Measurements from ENCODE around the gene C1QTNF3.
"Not testable (repeated sequence)": the region's sequence is repeated elsewhere in the genome, so short reads cannot be mapped to it uniquely, and the experiment has no call there.

The C1QTNF3 gene

DNA sequence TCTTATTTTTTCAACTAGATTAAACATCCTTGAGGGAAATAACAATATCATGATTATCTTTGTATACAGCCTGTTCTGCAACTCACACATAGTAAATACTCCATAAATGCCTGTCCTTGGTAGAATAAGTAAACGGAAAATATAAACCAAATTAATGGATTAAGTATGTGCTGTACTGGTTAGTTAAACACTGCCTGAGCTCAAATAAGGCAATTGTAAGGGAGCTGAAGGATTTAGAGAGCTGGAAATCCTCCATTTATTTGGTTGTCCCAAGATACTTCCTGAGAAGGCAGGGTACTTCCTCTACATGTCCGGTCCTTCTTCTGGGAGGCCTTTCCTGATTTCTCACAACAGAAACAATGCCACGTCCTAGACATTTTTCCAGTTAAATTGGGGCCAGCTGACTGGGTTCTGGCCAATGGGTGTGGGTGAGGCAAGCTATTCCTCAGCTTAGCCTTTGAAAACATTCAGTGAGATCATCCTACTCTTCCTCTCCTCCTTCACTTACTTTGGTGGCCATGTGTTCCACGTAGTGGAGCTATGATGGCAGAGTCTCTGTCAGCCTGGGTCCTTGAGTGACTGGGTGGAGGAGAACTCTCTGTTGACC lies 8.5 kb upstream of the C1QTNF3 start:
- DNase-seq = no peak

DNA sequence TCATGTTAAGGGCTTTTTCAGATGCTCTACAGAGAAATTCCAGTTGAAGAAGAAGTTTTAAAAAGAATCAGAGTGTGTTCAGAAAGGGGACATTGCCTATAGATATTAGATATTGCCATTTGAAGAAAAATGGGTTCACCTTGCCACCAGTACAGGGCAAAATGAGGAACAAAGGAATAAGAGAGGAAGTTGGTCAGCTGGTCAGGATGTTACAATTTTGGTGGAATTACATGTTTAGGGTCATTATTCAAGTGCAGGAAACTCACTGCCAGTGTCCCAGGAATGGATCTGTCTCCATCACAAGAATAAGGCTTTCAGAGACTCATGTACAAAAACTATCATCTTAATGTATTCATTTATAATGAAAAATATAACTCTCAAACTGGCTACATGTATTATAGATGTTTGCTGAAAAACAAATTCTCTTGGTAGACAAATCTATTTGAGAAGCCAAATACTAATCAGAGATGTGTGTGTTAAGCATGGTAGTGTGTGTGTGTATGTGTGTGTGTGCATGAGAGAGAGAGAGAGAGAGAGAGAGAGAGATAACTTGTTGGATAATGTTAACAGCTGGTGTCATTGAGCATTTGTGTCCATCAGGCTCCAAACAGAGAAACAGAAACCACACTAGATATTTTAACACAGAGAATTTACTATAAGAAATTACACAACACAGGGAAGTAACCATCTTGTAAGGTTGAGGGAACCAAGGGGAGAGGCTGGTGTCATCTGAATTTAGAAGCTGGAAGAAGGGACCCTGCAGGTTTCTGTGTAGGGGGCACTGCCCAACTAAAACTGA lies 5.0 kb upstream of the C1QTNF3 start:
- DNase-seq = no peak

- no peak for DNase-seq
Observed at GRCh38 chr5:34047143-34047542, 4.1 kb upstream of the C1QTNF3 start.

- DNase-seq = no peak
Observed at GRCh38 chr5:34045996-34046395, 3.0 kb upstream of the C1QTNF3 start.

- DNase-seq = peak in 2 of 51 donors; percentile 3 to 8
Observed at GRCh38 chr5:34045023-34045422, 2.0 kb upstream of the C1QTNF3 start.

- peak in 25 of 51 donors; percentile 3 to 66 (median 26) for DNase-seq
Observed at GRCh38 chr5:34042321-34042720, 692 bp downstream of the C1QTNF3 start.

DNA sequence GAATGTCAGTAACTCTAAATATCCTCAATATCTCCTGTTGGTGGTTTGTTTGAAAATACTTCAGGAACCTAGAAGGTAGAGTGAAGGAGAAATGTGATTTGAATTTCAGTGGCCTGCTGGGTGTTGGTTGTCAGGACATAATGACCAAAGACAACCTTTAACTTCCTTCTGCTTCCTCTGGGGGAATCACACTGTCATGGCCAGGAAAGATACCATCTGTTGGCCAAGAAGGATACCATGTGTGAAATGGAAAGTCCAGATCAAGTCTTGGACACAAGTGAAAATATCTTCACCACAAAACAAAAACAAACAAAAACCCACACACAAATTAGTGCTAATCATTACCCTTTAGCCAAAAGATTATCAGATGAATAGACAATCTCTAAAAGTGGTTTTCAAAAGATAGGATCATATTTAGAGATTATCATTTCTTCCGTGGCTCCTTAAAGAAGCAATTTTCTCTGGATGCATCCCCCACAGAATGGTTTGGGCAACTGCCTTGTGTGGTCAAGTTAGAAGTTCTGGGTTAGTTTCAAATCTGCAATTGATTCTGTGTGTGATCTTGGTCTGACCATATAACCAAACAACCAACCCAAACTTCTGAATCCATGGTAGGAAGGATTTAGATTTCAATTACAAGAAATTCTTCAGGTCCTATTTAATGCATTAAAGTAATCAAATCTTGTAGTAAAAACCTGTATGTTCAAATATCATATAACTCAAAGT lies 1.6 kb downstream of the C1QTNF3 start:
- DNase-seq = no peak

- no peak for DNase-seq
Observed at GRCh38 chr5:34040472-34040871, 2.5 kb downstream of the C1QTNF3 start.

- no peak for DNase-seq
Observed at GRCh38 chr5:34039398-34040157, 3.4 kb downstream of the C1QTNF3 start.

DNA sequence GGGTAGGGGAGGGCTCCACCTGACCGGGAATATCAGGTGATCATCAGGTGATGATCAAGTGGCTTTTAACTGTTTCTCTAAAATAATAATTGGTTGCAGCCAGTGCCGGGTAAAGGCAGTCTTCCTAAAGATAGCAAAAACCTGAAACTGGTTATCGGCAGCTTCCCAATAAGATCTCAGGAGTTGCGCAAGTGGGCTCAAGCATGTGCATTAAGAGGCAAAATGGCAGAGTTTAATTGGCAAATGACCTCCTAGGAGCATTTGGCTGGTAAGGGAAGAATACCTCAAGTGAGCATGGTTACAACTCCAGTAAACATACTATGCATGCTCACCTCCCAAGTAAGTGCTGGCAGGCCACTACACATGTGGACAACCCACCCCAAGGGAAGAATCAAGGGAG lies 4.2 kb downstream of the C1QTNF3 start:
- DNase-seq = no peak

DNA sequence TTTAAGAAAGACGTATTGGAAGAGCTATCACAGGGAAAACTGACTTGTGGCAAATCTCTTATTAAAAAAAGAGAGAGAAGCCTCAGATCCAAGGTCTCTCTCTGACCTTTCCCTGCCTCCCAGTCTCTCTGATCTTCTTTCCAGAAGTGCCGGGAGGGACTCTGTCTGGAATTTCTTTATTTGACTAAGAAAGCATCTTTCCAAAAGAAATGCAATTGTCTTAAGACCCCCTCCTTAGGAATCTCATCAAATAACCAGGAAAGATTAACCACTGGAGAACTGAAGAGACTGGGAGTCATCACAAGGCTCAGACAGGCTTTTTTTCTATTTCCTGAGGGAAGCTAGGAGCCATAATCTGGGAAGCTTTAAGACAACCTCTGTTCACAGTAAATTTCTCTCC lies 4.6 kb downstream of the C1QTNF3 start:
- no peak for DNase-seq

DNA sequence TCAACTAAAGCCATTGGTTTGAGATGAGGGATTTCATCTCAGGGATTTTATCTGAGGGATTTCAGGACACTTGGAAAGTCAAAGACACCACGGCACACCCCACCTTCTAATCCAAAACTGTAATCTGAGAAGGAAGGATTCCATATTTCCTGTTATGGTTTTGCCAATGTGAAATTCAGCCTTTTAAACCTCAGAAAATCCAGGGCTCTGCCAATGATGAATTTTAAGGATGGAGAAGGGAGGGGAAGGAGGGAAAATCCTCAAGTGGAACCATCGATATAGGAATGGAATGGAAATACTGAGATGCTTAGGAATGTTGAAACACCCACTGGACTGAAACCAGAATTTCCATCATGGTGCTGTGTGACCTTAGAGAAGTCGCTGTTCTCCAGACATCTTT lies 5.3 kb downstream of the C1QTNF3 start:
- DNase-seq = no peak

DNA sequence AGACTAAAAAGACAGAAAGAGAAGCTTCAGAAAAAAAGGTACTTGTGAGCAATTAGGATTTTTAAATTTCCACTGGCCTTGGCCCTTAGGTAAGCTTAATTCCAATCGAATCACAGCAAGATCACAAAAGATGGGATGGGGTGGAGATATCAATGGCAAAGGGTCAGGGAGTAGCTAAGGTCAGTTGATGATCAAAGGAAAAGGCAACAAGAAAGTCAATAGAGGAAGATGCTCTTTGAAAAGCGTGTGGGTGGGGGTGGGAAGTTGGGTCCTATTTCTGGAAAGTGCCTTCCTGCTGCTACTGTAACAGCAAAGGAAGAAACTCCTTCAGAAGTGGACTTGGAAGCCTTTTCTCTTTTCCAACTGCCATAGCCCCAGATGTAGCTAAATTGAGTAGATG lies 7.3 kb downstream of the C1QTNF3 start:
- DNase-seq = no peak

GRCh38 chr5:34034534-34035327 lies 8.3 kb downstream of the C1QTNF3 start:
- DNase-seq = no peak

DNA sequence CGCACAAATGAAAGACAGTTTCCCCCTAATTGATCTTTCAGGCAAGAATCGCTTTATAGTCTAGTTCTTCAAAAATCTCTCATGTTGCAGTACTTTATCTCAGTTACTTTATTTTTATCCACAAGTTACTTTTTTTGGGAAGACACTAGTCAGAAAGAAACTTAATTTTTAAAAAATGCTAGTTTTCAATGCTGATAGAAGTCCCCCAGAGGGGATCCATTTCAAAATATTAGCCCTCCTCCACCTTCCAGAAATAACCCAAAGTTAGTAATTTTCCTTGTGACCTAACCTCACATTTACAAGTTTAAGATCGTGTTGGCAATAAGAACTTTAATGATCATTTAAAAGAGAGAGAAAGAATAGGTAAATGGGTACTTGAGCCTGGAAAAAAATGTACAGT lies 11.0 kb downstream of the C1QTNF3 start:
- no peak for DNase-seq

DNA sequence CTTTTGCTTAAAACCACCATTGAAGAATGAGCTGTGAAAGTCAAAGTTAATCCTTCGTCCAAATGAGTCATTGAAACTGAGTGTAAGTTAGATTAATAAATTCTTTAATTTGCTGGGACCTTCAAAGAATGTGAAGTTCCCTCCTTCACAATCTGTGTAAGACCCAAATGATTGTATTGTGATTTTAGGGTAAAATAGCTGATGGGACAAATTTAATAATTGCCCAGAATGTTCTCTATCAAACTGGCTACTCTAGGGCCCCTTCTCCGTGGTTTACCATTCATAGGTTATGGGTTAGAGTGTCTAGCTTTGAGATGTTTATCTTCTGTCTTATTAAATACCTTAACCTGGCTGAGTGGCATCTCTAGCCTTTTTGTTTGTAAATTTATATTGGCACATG lies 11.9 kb downstream of the C1QTNF3 start:
- DNase-seq = no peak

- DNase-seq = not testable (repeated sequence)
Observed at GRCh38 chr5:34030585-34030984, 12.4 kb downstream of the C1QTNF3 start.

- no peak for DNase-seq
Observed at GRCh38 chr5:34030048-34030447, 13.0 kb downstream of the C1QTNF3 start.

GRCh38 chr5:34028349-34028748 lies 14.7 kb downstream of the C1QTNF3 start:
- DNase-seq = no peak

DNA sequence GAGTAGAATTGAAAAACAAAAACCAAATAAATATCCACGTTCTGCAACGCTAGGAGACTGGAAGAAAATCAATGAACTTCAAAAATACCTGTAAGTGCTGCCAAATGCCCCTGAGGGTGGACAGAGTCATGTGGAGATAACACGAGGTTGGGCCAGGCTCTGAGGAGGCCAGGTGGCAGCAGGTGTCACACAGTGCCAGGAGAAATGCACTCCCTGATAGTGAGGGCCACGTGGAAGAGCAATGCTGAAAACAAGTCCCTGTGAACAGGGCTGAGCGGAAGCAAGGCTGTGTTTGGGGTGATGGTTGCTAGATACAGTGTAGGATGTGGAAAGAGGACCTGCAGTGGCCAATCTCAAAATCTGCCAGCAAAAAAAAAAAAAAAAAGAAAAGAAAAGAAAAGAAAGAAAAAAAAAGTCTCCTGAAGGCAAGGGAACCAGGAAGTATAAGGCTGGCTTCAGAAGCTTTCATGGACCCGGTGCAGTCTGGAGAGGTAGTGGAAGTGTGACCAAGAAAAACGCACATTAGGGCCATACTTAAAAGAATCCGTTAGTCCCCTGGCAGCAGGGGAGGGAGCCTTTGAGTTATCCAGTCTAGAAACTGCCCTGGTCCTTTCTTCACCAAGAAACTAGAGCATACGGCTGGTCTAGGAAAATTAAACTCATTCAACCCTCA lies 16.8 kb downstream of the C1QTNF3 start:
- no peak for DNase-seq
